Sigmoid colon (tissue), 7 donors: ENCODE data around the gene MLLT6. TPM values are rescaled to one million over a fixed set of nuclear protein-coding genes. Genes with fewer than 3 reads are reported as not detected.

Experiments
- DNase-seq: peaks from one replicate; pipeline ENCODE4 v3.0.0-alpha.2; 2019
- H3K27ac ChIP-seq, 4 donors: fragments of 200-600 bp; sonication (generic); one replicate each; pipeline ENCODE4 v1.5.1; 2016 to 2019; ENCODE audit warnings: mild to moderate bottlenecking in 1 of 4
- H3K27me3 ChIP-seq, 3 donors: fragments of 200-600 bp; sonication (generic); one replicate each; pipeline ENCODE4 v1.5.1; 2019; ENCODE audit warnings: mild to moderate bottlenecking in 1 of 3
- H3K36me3 ChIP-seq, 4 donors: fragments of 200-600 bp; sonication (generic); one replicate each; pipeline ENCODE4 v1.5.1; 2016 to 2019
- H3K4me1 ChIP-seq, 4 donors: fragments of 200-600 bp; sonication (generic); one replicate each; pipeline ENCODE4 v1.5.1; 2017 to 2019
- H3K4me3 ChIP-seq, 4 donors: fragments of 200-600 bp; sonication (generic); one replicate each; pipeline ENCODE4 v1.5.1; 2017 to 2019; ENCODE audit warnings: mild to moderate bottlenecking in 2 of 4, moderate library complexity in 1 of 4
- H3K9me3 ChIP-seq, 4 donors: fragments of 200-600 bp in 3 of 4; sonication (generic) in 3 of 4; one replicate each; pipeline versions ENCODE4 v1.5.1 to v1.6.1; 2013 to 2019
- CTCF ChIP-seq, 4 experiments: fragments of 450-650 bp in 3 of 4; fragments of 200-600 bp in 1 of 4; IDR thresholded peaks; one replicate each; pipeline ENCODE4 v1.5.1; 2016 to 2019; ENCODE audit warnings: antibody characterized with exemption in 4 of 4, mild to moderate bottlenecking in 3 of 4, moderate library complexity in 2 of 4
- EP300 ChIP-seq, 4 donors: sonication (generic); formaldehyde crosslinking; IDR thresholded peaks; one replicate each; pipeline ENCODE4 v1.6.1; 2017; ENCODE audit warnings: antibody characterized with exemption in 4 of 4
- POLR2A ChIP-seq, 2 donors: fragments of 450-650 bp; IDR thresholded peaks; one replicate each; pipeline ENCODE4 v1.6.1; 2016; ENCODE audit warnings: antibody characterized with exemption in 2 of 2, mild to moderate bottlenecking in 2 of 2, moderate library complexity in 2 of 2
- POLR2AphosphoS5 ChIP-seq, 4 donors: sonication (generic); formaldehyde crosslinking; IDR thresholded peaks; one replicate each; pipeline ENCODE4 v1.6.1; 2017; ENCODE audit warnings: antibody characterized with exemption in 4 of 4
- WGBS, 2 donors: extraction: QIAGEN DNeasy Blood & Tissue Kit; methylation state at CpG; one replicate each; pipeline ENCODE4 v1.1.7; 2013; 5-methylcytosine and 5-hydroxymethylcytosine counted together
- intact Hi-C: fragments of 100-400 bp; cut with DNase I; formaldehyde crosslinking; loops from one replicate; pipeline ENCODE4 v1.15.1; 2023
- polyA plus RNA-seq, 3 donors: library from polyadenylated mRNA; stranded (reverse); fragments of 200-250 nt; gene quantifications; one replicate each; pipeline ENCODE4 v1.2.3, GENCODE V29; 2013
- total RNA-seq, 4 donors: library from RNA; depleted of rRNA; stranded (reverse); fragments of >200 nt; gene quantifications; one replicate each; pipeline ENCODE4 v1.1.0, GENCODE V29; 2016
- donor health status: healthy with polysubstance abuse.
- donor health status: Bipolar disorder and iron deficiency.
- donor health status: healthy.

Gene MLLT6
- total and polyA plus RNA-seq, 7 donors = 15.3 to 90.3 (median 51.5) TPM

GRCh38 chr17:38707678-38708351, 2.7 kb downstream of the MLLT6 start:
- Histone ChIP-seq H3K4me3 (no peak overlapping the region), H3K27me3 (no peaks in the 10 kb centered on the region), H3K36me3 (peaks cover 0 to 58% (median 29%) of the 10 kb centered on the region in 4 donors), H3K9me3 (no peaks in the 10 kb centered on the region), H3K4me1 (peaks cover 0 to 39% (median 23%) of the 10 kb centered on the region in 4 donors), H3K27ac (no peak overlapping the region)
- TF ChIP-seq POLR2A (IDR thresholded peaks at IDR 0.05) = no peak
- WGBS, 2 donors = 84 to 87% methylated on average over 21 of the region's 21 CpGs
- intact Hi-C loops = loop anchor here (2.0 kb wide), 1 partner anchor 21 kb away; no protein-coding TSS in a partner anchor
- DNase-seq = no peak

GRCh38 chr17:38709104-38709820, 4.2 kb downstream of the MLLT6 start:
- Histone ChIP-seq H3K36me3 (peaks cover 0 to 73% (median 33%) of the 10 kb centered on the region in 4 donors), H3K9me3 (no peaks in the 10 kb centered on the region), H3K27ac (no peak overlapping the region), H3K4me3 (no peak overlapping the region), H3K4me1 (peaks cover 0 to 26% (median 16%) of the 10 kb centered on the region in 4 donors), H3K27me3 (no peaks in the 10 kb centered on the region)
- TF ChIP-seq EP300 (IDR thresholded peaks at IDR 0.05) (no peak), POLR2AphosphoS5 (IDR thresholded peaks at IDR 0.05) (no peak), CTCF (IDR thresholded peaks at IDR 0.05) (no peak)
- intact Hi-C loops = no loop called here
- DNase-seq = no peak
- 91 to 93% methylated on average over 18 of the region's 18 CpGs for WGBS, 2 donors

- no peak for TF ChIP-seq CTCF (IDR thresholded peaks at IDR 0.05)
- TF ChIP-seq POLR2A (IDR thresholded peaks at IDR 0.05) = no peak
- no peak for TF ChIP-seq EP300 (IDR thresholded peaks at IDR 0.05)
- no peak for TF ChIP-seq POLR2AphosphoS5 (IDR thresholded peaks at IDR 0.05)
- DNase-seq = no peak
- H3K36me3 ChIP-seq = peaks cover 0 to 80% (median 34%) of the 10 kb centered on the region in 4 donors
- no peak overlapping the region for H3K4me3 ChIP-seq
- H3K4me1 ChIP-seq = peaks cover 0 to 21% (median 16%) of the 10 kb centered on the region in 4 donors
- no peaks in the 10 kb centered on the region for H3K9me3 ChIP-seq
- no peak overlapping the region for H3K27ac ChIP-seq
- 81 to 85% methylated on average over 13 of the region's 13 CpGs for WGBS, 2 donors
- H3K27me3 ChIP-seq = no peaks in the 10 kb centered on the region
- intact Hi-C loops = no loop called here
Measured at GRCh38 chr17:38709864-38710603, 5.0 kb downstream of the MLLT6 start.

GRCh38 chr17:38710604-38710962, 5.5 kb downstream of the MLLT6 start:
- peaks cover 0 to 21% (median 16%) of the 10 kb centered on the region in 4 donors for H3K4me1 ChIP-seq
- 95% methylated on average over 3 of the region's 3 CpGs for WGBS, 2 donors
- peaks cover 2 to 86% (median 39%) of the 10 kb centered on the region in 4 donors for H3K36me3 ChIP-seq
- no peak overlapping the region for H3K4me3 ChIP-seq
- no peaks in the 10 kb centered on the region for H3K27me3 ChIP-seq
- DNase-seq = no peak
- no peak for TF ChIP-seq CTCF (IDR thresholded peaks at IDR 0.05)
- TF ChIP-seq EP300 (IDR thresholded peaks at IDR 0.05) = no peak
- no peak for TF ChIP-seq POLR2AphosphoS5 (IDR thresholded peaks at IDR 0.05)
- no peak for TF ChIP-seq POLR2A (IDR thresholded peaks at IDR 0.05)
- intact Hi-C loops = no loop called here
- no peak overlapping the region for H3K27ac ChIP-seq
- H3K9me3 ChIP-seq = no peaks in the 10 kb centered on the region

GRCh38 chr17:38710985-38711384, 5.9 kb downstream of the MLLT6 start:
- H3K4me1 ChIP-seq = peaks cover 0 to 20% (median 16%) of the 10 kb centered on the region in 4 donors
- H3K36me3 ChIP-seq = peaks cover 6 to 90% (median 43%) of the 10 kb centered on the region in 4 donors
- no peak overlapping the region for H3K27ac ChIP-seq
- intact Hi-C loops = no loop called here
- no peaks in the 10 kb centered on the region for H3K27me3 ChIP-seq
- 78 to 85% methylated on average over 5 of the region's 5 CpGs for WGBS, 2 donors
- TF ChIP-seq EP300 (IDR thresholded peaks at IDR 0.05) = no peak
- no peak for TF ChIP-seq POLR2A (IDR thresholded peaks at IDR 0.05)
- no peak for TF ChIP-seq CTCF (IDR thresholded peaks at IDR 0.05)
- no peak for TF ChIP-seq POLR2AphosphoS5 (IDR thresholded peaks at IDR 0.05)
- DNase-seq = no peak
- H3K9me3 ChIP-seq = no peaks in the 10 kb centered on the region
- H3K4me3 ChIP-seq = no peak overlapping the region
